ENCODE data around the gene ABCF2.

Gene ABCF2

GRCh38 chr7:151269511-151269910 lies 42.5 kb upstream of the ABCF2 start:
- Histone ChIP-seq H3K4me1 (ENCODE audit: low read depth, poor library complexity, severe bottlenecking) (no peaks in the 10 kb centered on the region), H4K20me1 (ENCODE audit: insufficient read depth) (no peaks in the 10 kb centered on the region), H3K4me3 (IDR thresholded peaks at IDR 0.05; ENCODE audit: insufficient read depth, low read depth, low read length) (no peak overlapping the region), H3K4me2 (no peak overlapping the region), H3K27ac (no peak overlapping the region), H3K79me2 (ENCODE audit: insufficient read depth, low read depth) (no peaks in the 10 kb centered on the region), H3K9ac (no peak overlapping the region), H3K36me3 (ENCODE audit: insufficient read depth) (no peaks in the 10 kb centered on the region), H2AFZ (ENCODE audit: low read depth) (no peak overlapping the region), H3K27me3 (ENCODE audit: insufficient read depth, low read depth) (no peaks in the 10 kb centered on the region)
- TF ChIP-seq CTCF (conservative IDR thresholded peaks at IDR 0.05; ENCODE audit: low read depth, low read length), result no peak

DNA sequence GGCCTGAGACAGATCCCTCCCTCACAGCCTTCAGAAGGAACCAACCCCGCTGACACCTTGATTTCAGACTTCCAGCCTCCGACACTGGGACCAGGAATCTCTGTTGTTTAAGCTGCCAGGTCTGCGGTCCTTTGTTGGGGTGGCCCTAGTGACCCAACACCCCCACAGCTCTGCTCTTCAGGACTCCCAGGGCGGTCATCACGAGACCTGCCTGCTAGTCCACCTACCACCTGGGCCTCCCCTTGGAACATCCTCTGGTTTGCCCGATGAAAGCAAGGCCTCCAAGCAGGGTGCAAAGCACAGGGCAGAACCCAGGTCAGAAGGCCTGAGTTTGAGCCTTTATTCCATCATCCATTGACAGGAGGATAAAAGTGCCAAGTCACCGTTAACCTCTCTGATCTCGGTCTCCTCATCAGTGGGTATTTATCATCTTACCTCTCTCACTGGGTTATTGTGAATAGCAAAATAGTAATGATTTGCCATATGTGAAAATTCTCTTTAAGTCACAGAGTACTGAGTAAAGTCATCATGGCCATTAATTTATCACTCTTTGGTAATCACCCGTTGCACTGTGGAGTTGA lies 38.4 kb upstream of the ABCF2 start:
- Histone ChIP-seq H3K79me2 (ENCODE audit: insufficient read depth, low read depth) (no peaks in the 10 kb centered on the region), H2AFZ (ENCODE audit: low read depth) (no peak overlapping the region), H3K36me3 (ENCODE audit: insufficient read depth) (no peaks in the 10 kb centered on the region), H4K20me1 (ENCODE audit: insufficient read depth) (no peaks in the 10 kb centered on the region), H3K27me3 (ENCODE audit: insufficient read depth, low read depth) (peaks cover 22% of the 10 kb centered on the region; the same call in 1 of the 2 replicates), H3K4me2 (no peak overlapping the region), H3K4me3 (IDR thresholded peaks at IDR 0.05; ENCODE audit: insufficient read depth, low read depth, low read length) (no peak overlapping the region), H3K4me1 (ENCODE audit: low read depth, poor library complexity, severe bottlenecking) (no peaks in the 10 kb centered on the region), H3K27ac (no peak overlapping the region), H3K9ac (no peak overlapping the region)
- TF ChIP-seq CTCF (conservative IDR thresholded peaks at IDR 0.05; ENCODE audit: low read depth, low read length), result no peak

GRCh38 chr7:151264615-151265014 lies 37.6 kb upstream of the ABCF2 start:
- Histone ChIP-seq H3K4me1 (ENCODE audit: low read depth, poor library complexity, severe bottlenecking) (no peaks in the 10 kb centered on the region), H2AFZ (ENCODE audit: low read depth) (no peak overlapping the region), H3K27me3 (ENCODE audit: insufficient read depth, low read depth) (peaks cover 31% of the 10 kb centered on the region; the same call in 1 of the 2 replicates), H3K27ac (no peak overlapping the region), H4K20me1 (ENCODE audit: insufficient read depth) (no peaks in the 10 kb centered on the region), H3K4me3 (IDR thresholded peaks at IDR 0.05; ENCODE audit: insufficient read depth, low read depth, low read length) (no peak overlapping the region), H3K79me2 (ENCODE audit: insufficient read depth, low read depth) (no peaks in the 10 kb centered on the region), H3K9ac (no peak overlapping the region), H3K4me2 (no peak overlapping the region), H3K36me3 (ENCODE audit: insufficient read depth) (no peaks in the 10 kb centered on the region)
- TF ChIP-seq CTCF (conservative IDR thresholded peaks at IDR 0.05; ENCODE audit: low read depth, low read length), result no peak

GRCh38 chr7:151261529-151261928 lies 34.5 kb upstream of the ABCF2 start:
- no peaks in the 10 kb centered on the region for H3K36me3 ChIP-seq (ENCODE audit: insufficient read depth)
- H3K4me1 ChIP-seq (ENCODE audit: low read depth, poor library complexity, severe bottlenecking), result no peaks in the 10 kb centered on the region
- no peak overlapping the region for H3K9ac ChIP-seq
- no peak for TF ChIP-seq CTCF (conservative IDR thresholded peaks at IDR 0.05; ENCODE audit: low read depth, low read length)
- H2AFZ ChIP-seq (ENCODE audit: low read depth), result no peak overlapping the region
- H3K4me2 ChIP-seq, result no peak overlapping the region
- H3K27ac ChIP-seq, result no peak overlapping the region
- no peaks in the 10 kb centered on the region for H3K79me2 ChIP-seq (ENCODE audit: insufficient read depth, low read depth)
- H4K20me1 ChIP-seq (ENCODE audit: insufficient read depth), result no peaks in the 10 kb centered on the region
- peaks cover 62% of the 10 kb centered on the region for H3K27me3 ChIP-seq (ENCODE audit: insufficient read depth, low read depth)
- H3K4me3 ChIP-seq (IDR thresholded peaks at IDR 0.05; ENCODE audit: insufficient read depth, low read depth, low read length), result no peak overlapping the region
